T-cell (primary cell): ENCODE data around the gene SLC26A1. TPM values are rescaled to one million over a fixed set of nuclear protein-coding genes. Genes with fewer than 3 reads are reported as not detected.
A peak's percentile ranks its signal among the peaks of the same experiment; 100 is the strongest.
"Not testable (repeated sequence)": the region's sequence is repeated elsewhere in the genome, so short reads cannot be mapped to it uniquely, and the experiment has no call there.

Source experiments
- ATAC-seq, 4 experiments: fragments of 200-7000 bp in 3 of 4; fragments of 150-1000 bp in 1 of 4; cut with Tn5 transposase; replicated peaks in 1 of 4; 1 replicate in 3 of 4; 2 replicates in 1 of 4; pipeline ENCODE4 v1.10.0; 2021; ENCODE audit warnings: moderate library complexity in 3 of 4, mild to moderate bottlenecking in 2 of 4, moderate number of reproducible peaks in 1 of 4
- CTCF ChIA-PET, 2 donors: fragments of 300-600 bp; sonication (Branson Sonifier 250); formaldehyde crosslinking; loops; one replicate each; lab custom pipeline; 2022; ENCODE audit warnings: antibody characterized with exemption in 2 of 2; lab: Charles Lee
- POLR2A ChIA-PET, 2 donors: fragments of 300-600 bp; sonication (Branson Sonifier 250); formaldehyde crosslinking; loops; one replicate each; lab custom pipeline; 2022; ENCODE audit warnings: antibody characterized with exemption in 2 of 2; lab: Charles Lee
- DNase-seq, 35 experiments: peaks; one replicate each; pipeline versions ENCODE4 v3.0.0 to v3.0.0-alpha.2; 2013 to 2023
- H3K27ac ChIP-seq: one replicate; pipeline ENCODE4 v1.5.1; 2013; ENCODE audit warnings: low read length
- H3K27me3 ChIP-seq, 2 experiments: replicated peaks in 1 of 2; 1 replicate in 1 of 2; 2 replicates in 1 of 2; pipeline versions ENCODE4 v1.6.1 to v1.7.0; 2013; ENCODE audit warnings: low read length in 1 of 2, mixed read lengths in 1 of 2; ENCODE audit not compliant: control insufficient read depth in 2 of 2, insufficient read depth in 2 of 2; ENCODE audit errors: extremely low read depth in 1 of 2
- H3K36me3 ChIP-seq, 2 donors: 1 replicate in 1 of 2; 2 replicates in 1 of 2; pipeline versions ENCODE4 v1.6.1 to v1.7.0; 2013; ENCODE audit warnings: low read length in 1 of 2; ENCODE audit not compliant: control insufficient read depth in 2 of 2, insufficient read depth in 1 of 2; ENCODE audit errors: extremely low read depth in 1 of 2
- H3K4me1 ChIP-seq, 2 experiments: 1 replicate in 1 of 2; 2 replicates in 1 of 2; pipeline versions ENCODE4 v1.6.1 to v1.7.0; 2013; ENCODE audit warnings: low read length in 2 of 2, mixed read lengths in 1 of 2; ENCODE audit not compliant: insufficient read depth in 2 of 2, control insufficient read depth in 1 of 2; ENCODE audit errors: extremely low read depth in 1 of 2
- H3K4me3 ChIP-seq, 2 donors: 1 replicate in 1 of 2; 2 replicates in 1 of 2; pipeline versions ENCODE4 v1.5.1 to v1.7.0; 2013; ENCODE audit warnings: mild to moderate bottlenecking in 2 of 2, low read length in 1 of 2, moderate library complexity in 1 of 2; ENCODE audit not compliant: control insufficient read depth in 1 of 2; ENCODE audit errors: extremely low read depth in 1 of 2
- H3K9me3 ChIP-seq: 2 replicates; pipeline ENCODE4 v1.7.0; 2013
- H3K27ac Mint-ChIP-seq, 2 donors: one replicate each; pipeline ENCODE4 v1.8.0; 2020 to 2021; ENCODE audit warnings: mild to moderate bottlenecking in 2 of 2, mixed read lengths in 2 of 2
- H3K27me3 Mint-ChIP-seq, 2 donors: one replicate each; pipeline ENCODE4 v1.8.0; 2021 to 2022; ENCODE audit warnings: mixed read lengths in 2 of 2
- H3K36me3 Mint-ChIP-seq: one replicate; pipeline ENCODE4 v1.8.0; 2021; ENCODE audit warnings: mixed read lengths
- H3K4me1 Mint-ChIP-seq, 3 donors: one replicate each; pipeline ENCODE4 v1.8.0; 2020 to 2022; ENCODE audit warnings: mixed read lengths in 3 of 3, mild to moderate bottlenecking in 1 of 3
- H3K4me3 Mint-ChIP-seq, 3 donors: one replicate each; pipeline ENCODE4 v1.8.0; 2020 to 2022; ENCODE audit warnings: mild to moderate bottlenecking in 3 of 3, mixed read lengths in 3 of 3, moderate library complexity in 3 of 3
- H3K9me3 Mint-ChIP-seq, 3 donors: one replicate each; pipeline ENCODE4 v1.8.0; 2020 to 2022; ENCODE audit warnings: mixed read lengths in 3 of 3
- WGBS: methylation state at CpG from one replicate; pipeline ENCODE4 v1.1.5; 2013; ENCODE audit warnings: missing lambda C conversion rate; ENCODE audit not compliant: insufficient coverage; 5-methylcytosine and 5-hydroxymethylcytosine counted together
- total RNA-seq, 35 experiments: library from RNA in 6 of 35; stranded (reverse) in 6 of 35; fragments of 120-200 nt in 1 of 35; gene quantifications; one replicate each; pipeline versions ENCODE4 v1.2.1 to v1.2.4 and lab custom pipeline; 2013 to 2026

Gene SLC26A1
- total RNA-seq, 5 donors from 2014 or later (not counting 1 experiment from before 2014, with no cell fraction given): 0.16 to 1.5 (median 0.39) TPM; not detected in 1

DNA sequence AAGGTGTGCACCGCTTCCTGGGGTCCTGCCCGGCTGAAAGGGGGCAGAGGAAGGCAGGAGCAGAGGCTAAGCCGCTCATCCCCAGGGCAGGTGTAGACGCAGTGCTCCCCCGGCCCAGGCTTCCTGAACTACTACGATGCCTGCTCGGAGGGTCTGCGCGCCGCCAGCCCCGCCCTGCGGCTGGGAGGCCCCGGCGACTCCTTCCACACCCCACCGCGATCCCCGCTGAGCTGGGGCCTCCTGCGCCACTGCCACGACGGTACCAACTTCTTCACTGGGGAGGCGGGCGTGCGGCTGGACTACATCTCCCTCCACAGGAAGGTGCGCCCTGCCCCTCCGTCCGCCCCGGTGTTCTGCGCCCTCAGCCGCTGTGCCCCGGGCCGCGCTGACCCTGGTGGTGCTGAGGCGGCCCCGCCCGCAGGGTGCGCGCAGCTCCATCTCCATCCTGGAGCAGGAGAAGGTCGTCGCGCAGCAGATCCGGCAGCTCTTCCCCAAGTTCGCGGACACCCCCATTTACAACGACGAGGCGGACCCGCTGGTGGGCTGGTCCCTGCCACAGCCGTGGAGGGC lies 8.4 kb upstream of the SLC26A1 start:
- H3K4me3 Mint-ChIP-seq: no peak overlapping the region
- Histone ChIP-seq H3K27ac (no peak overlapping the region), H3K4me3 (no peak overlapping the region), H3K4me1 (peaks cover 0 to 27% of the 10 kb centered on the region in 2 experiments), H3K36me3 (no peaks in the 10 kb centered on the region), H3K27me3 (peaks cover 4 to 84% of the 10 kb centered on the region in 2 experiments), H3K9me3 (no peaks in the 10 kb centered on the region)
- ChIA-PET CTCF (no interaction called here), POLR2A (no interaction called here)
- H3K27ac Mint-ChIP-seq: no peak overlapping the region
- peaks cover 29 to 62% of the 10 kb centered on the region in 2 donors for H3K27me3 Mint-ChIP-seq
- WGBS: 36% methylated on average over 30 of the region's 48 CpGs
- no peaks in the 10 kb centered on the region for H3K36me3 Mint-ChIP-seq
- peaks cover 9 to 17% (median 10%) of the 10 kb centered on the region in 3 donors for H3K4me1 Mint-ChIP-seq
- DNase-seq (no peak), ATAC-seq (no peak)
- no peaks in the 10 kb centered on the region for H3K9me3 Mint-ChIP-seq

DNA sequence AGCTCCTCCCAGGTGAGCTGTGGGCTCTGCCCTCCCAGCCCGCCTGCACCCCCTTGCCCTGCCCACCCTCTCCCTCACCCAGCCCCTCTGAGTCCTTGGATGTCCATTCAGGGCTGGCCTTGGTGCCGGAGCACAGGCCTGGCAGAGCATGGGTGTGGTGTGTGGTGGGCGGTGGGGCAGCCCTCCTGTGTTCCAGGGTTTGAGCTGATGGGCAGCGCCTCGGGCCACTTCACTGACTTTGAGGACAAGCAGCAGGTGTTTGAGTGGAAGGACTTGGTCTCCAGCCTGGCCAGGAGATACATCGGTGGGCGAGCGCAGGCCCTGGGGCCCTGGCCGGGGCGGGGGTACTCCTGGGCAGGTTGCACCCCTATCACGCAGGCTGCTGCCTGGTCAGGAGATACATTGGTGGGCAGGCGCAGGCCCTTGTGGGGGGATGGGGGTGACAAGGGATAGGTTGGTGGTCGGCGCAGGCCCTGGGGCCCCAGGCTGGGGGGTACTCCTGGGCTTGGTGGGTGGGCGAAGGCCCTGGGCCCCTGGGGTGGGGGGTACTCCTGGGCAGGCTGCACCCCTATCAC lies 7.6 kb upstream of the SLC26A1 start:
- peaks cover 0 to 27% of the 10 kb centered on the region in 2 experiments for H3K4me1 ChIP-seq
- no peaks in the 10 kb centered on the region for H3K9me3 Mint-ChIP-seq
- DNase-seq: no peak
- H3K27ac ChIP-seq: no peak overlapping the region
- peaks cover 2 to 87% of the 10 kb centered on the region in 2 experiments for H3K27me3 ChIP-seq
- no peak overlapping the region for H3K4me3 ChIP-seq
- ChIA-PET POLR2A (no interaction called here), CTCF (no interaction called here)
- peaks cover 25 to 54% of the 10 kb centered on the region in 2 donors for H3K27me3 Mint-ChIP-seq
- 93% methylated on average over 8 of the region's 15 CpGs for WGBS
- H3K9me3 ChIP-seq: no peaks in the 10 kb centered on the region
- H3K36me3 Mint-ChIP-seq: no peaks in the 10 kb centered on the region
- H3K4me3 Mint-ChIP-seq: no peak overlapping the region
- no peak for ATAC-seq
- H3K27ac Mint-ChIP-seq: no peak overlapping the region
- H3K4me1 Mint-ChIP-seq: peaks cover 9 to 17% (median 10%) of the 10 kb centered on the region in 3 donors
- no peaks in the 10 kb centered on the region for H3K36me3 ChIP-seq

DNA sequence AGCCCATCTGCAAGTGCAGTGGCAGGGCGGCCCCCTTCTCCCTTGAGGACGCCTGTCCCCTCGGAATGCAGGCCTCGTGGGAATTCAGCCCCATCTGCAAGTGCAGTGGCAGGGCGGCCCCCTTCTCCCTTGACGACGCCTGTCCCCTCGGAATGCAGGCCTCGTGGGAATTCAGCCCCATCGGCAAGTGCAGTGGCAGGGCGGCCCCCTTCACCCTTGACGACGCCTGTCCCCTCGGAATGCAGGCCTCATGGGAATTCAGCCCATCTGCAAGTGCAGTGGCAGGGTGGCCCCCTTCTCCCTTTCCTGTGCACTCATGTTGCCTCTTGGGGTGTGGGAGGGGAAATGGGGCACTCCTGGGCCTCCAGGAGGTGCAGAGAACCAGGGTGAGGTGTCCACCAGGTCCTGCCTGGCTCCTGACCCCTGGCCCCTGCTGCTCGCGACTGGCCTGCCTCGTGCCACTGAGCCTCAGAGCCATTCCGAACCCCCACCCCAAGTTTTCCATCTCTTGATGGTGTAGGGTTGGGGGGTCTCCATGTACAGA lies 6.8 kb upstream of the SLC26A1 start:
- 74% methylated on average over 12 of the region's 18 CpGs for WGBS
- Histone ChIP-seq H3K27me3 (peaks cover 2 to 82% of the 10 kb centered on the region in 2 experiments), H3K27ac (no peak overlapping the region), H3K36me3 (no peaks in the 10 kb centered on the region), H3K4me1 (peaks cover 0 to 27% of the 10 kb centered on the region in 2 experiments), H3K4me3 (no peak overlapping the region), H3K9me3 (no peaks in the 10 kb centered on the region)
- CTCF ChIA-PET: no interaction called here
- H3K27me3 Mint-ChIP-seq: peaks cover 21 to 49% of the 10 kb centered on the region in 2 donors
- no peaks in the 10 kb centered on the region for H3K9me3 Mint-ChIP-seq
- POLR2A ChIA-PET: no interaction called here
- H3K4me3 Mint-ChIP-seq: no peak overlapping the region
- no peak for DNase-seq
- peaks cover 9 to 17% (median 10%) of the 10 kb centered on the region in 3 donors for H3K4me1 Mint-ChIP-seq
- H3K36me3 Mint-ChIP-seq: no peaks in the 10 kb centered on the region
- no peak overlapping the region for H3K27ac Mint-ChIP-seq
- no peak for ATAC-seq

DNA sequence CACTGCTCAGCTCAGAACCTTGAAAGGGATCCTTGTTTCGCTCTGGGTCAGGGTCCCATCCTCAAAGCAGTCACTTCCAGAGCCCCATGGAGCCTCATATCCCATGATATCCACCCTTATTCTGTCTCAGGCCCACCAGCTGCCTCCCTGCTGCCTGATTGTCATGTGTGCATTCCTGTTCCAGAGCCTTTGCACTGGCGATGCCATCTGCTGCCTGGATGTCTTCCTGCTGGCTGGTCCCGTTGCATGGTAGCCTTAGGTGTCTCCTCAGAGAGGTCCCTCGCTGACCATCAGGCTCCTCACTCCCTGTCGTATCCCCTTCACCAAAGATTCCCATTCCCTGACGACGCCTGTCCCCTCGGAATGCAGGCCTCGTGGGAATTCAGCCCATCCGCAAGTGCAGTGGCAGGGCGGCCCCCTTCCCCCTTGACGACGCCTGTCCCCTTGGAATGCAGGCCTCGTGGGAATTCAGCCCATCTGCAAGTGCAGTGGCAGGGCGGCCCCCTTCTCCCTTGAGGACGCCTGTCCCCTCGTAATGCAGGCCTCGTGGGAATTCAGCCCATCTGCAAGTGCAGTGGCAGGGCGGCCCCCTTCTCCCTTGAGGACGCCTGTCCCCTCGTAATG lies 6.1 kb upstream of the SLC26A1 start:
- H3K36me3 ChIP-seq, H3K27ac ChIP-seq, H3K9me3 ChIP-seq, H3K36me3 Mint-ChIP-seq, DNase-seq, H3K4me3 ChIP-seq, POLR2A ChIA-PET, ATAC-seq, H3K9me3 Mint-ChIP-seq: not testable (repeated sequence)
- H3K27me3 ChIP-seq: peaks cover 2 to 76% of the 10 kb centered on the region in 2 experiments
- WGBS: 53% methylated on average over 6 of the region's 21 CpGs
- peaks cover 0 to 27% of the 10 kb centered on the region in 2 experiments for H3K4me1 ChIP-seq
- Mint-ChIP-seq H3K4me3 (peak overlapping the region in 1 of 3 donors; percentile 46), H3K4me1 (peaks cover 9 to 17% (median 10%) of the 10 kb centered on the region in 3 donors), H3K27ac (peak overlapping the region in 1 of 2 donors; percentile 65), H3K27me3 (peaks cover 16 to 43% of the 10 kb centered on the region in 2 donors)
- CTCF ChIA-PET: interaction anchor here in 1 of 2 donors (0.7 kb wide), 1 partner anchor 86 kb away, joined by 3 read pairs; no protein-coding TSS in a partner anchor

DNA sequence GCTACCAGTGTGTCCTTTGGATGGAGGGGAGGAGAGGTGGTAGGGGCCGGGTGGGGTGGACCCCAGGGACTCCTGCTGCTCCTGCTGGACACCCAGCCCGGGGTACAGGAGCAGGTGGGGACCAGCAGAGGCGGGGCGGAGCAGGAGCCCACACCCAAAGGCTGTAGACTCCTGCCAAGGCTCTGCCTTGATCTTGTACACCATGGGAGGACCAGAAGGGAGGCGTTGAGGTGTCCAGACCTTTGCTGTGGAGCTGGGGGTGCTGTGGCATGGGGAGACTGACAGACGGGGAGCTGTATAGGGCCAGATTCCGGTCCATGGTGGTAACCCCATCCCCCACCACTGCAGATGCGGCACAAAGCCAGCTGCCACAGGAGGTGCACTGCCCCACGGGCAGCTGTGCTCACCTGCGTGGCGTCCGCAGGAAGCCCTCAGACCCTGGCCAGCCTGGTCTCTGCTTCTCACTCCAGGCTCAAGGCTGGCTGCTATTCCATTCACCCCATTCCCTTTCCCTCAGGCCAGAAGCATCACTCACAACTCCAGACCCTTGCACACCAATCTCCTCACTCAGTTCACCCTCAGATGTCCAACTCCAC lies 5.0 kb upstream of the SLC26A1 start:
- Mint-ChIP-seq H3K36me3 (no peaks in the 10 kb centered on the region), H3K4me3 (peak overlapping the region in 1 of 3 donors; percentile 46), H3K27ac (no peak overlapping the region), H3K9me3 (no peaks in the 10 kb centered on the region), H3K27me3 (peaks cover 13 to 35% of the 10 kb centered on the region in 2 donors), H3K4me1 (peaks cover 9 to 13% (median 10%) of the 10 kb centered on the region in 3 donors)
- POLR2A ChIA-PET: no interaction called here
- WGBS: 52% methylated on average over 9 of the region's 12 CpGs
- Histone ChIP-seq H3K36me3 (no peaks in the 10 kb centered on the region), H3K4me3 (peak overlapping the region in 1 of 2 donors; percentile 29), H3K4me1 (peaks cover 0 to 22% of the 10 kb centered on the region in 2 experiments), H3K27me3 (peaks cover 2 to 65% of the 10 kb centered on the region in 2 experiments), H3K9me3 (no peaks in the 10 kb centered on the region), H3K27ac (no peak overlapping the region)
- DNase-seq (no peak), ATAC-seq (no peak)
- CTCF ChIA-PET: interaction anchor here in 1 of 2 donors (0.7 to 0.9 kb wide), 2 partner anchors 10 to 85 kb away, joined by 3 to 6 read pairs; no protein-coding TSS in a partner anchor
